ENCODE results near the gene RAD51B.

DNA sequence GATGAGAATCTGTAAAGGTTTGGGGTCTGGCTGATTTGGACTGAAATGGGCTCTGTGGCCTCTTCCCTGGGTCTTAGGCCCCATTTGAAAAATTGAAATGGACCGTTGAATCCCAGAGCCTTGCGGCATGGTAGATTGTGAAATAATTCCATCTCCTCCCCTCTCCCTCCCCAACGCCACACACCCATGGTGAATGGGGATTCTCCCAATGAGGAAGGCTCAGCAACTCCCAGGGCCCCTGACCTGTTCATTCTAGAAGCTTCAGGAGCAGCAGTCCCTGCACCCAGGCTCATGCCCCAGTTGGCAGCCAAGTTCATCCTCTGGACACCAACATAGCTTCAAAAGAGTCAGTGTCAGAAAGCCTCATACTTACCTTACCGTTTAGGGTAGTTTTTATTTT is 755.8 kb downstream of the RAD51B start:
- no peak for TF ChIP-seq POLR2AphosphoS5 (IDR thresholded peaks at IDR 0.05; ENCODE audit: low read depth, low read length)
- TF ChIP-seq TAF1 (IDR thresholded peaks at IDR 0.05; ENCODE audit: low read depth, low read length): no peak
- TF ChIP-seq POLR2A (IDR thresholded peaks at IDR 0.05; ENCODE audit: low read depth, low read length): no peak
- TF ChIP-seq POU2F2 (IDR thresholded peaks at IDR 0.05; ENCODE audit: low read depth, low read length): no peak
- no peak for TF ChIP-seq SPI1 (IDR thresholded peaks at IDR 0.05; ENCODE audit: low read depth, low read length)
- TF ChIP-seq PAX5 (IDR thresholded peaks at IDR 0.05; ENCODE audit: insufficient read depth, low read length, severe bottlenecking): no peak

Measured in GM12891 (cell line).